GM03348 (cell line): Measurements from ENCODE around the gene CADM2.
"Not testable (repeated sequence)": the region's sequence is repeated elsewhere in the genome, so short reads cannot be mapped to it uniquely, and the experiment has no call there.

Experiments
- DNase-seq: peaks from one replicate; pipeline ENCODE4 v3.0.0; 2012; ENCODE audit warnings: low spot score

The CADM2 gene

GRCh38 chr3:85077018-85077417, 118.2 kb downstream of the CADM2 start:
- DNase-seq = no peak

DNA sequence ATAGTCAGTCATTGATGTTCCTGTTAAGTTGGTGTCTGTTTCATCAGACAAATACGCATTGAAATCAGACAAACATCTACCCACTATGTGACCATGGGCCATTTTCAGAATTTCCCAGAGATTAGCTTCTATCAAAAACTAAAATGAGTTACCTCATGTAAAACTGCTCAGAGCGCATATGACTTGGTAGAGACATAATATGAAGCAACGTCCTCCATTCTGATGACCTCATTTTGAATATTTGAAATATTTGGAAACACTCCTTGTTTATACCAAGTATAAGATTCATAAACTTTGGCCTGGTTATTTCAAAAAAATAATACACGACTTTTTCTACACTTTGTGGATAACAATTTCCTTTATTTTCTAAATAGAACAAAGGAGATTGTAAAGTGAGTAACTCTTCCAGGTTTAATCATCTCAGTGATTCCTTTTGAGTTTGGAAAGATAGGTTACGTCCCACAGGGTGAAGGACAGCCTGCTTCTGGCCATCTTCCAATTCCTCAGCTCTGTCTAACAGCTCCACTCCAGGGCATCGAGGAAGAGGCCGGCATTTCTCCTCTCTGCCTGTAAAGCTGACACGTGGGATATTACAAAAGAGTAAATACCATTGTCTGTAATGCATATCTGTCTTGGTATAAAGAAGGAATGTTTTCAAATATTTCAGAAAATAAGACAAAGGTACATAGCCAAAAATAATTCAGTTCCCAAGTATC, 122.6 kb downstream of the CADM2 start:
- DNase-seq = peak; percentile 1

GRCh38 chr3:85090495-85090894, 131.7 kb downstream of the CADM2 start:
- DNase-seq = no peak

- no peak for DNase-seq
Observed at GRCh38 chr3:85100316-85100715, 141.5 kb downstream of the CADM2 start.

- DNase-seq = no peak
Observed at GRCh38 chr3:85102781-85103180, 144.0 kb downstream of the CADM2 start.

- DNase-seq = no peak
Observed at GRCh38 chr3:85110393-85110792, 151.6 kb downstream of the CADM2 start.

GRCh38 chr3:85120879-85121278, 162.1 kb downstream of the CADM2 start:
- no peak for DNase-seq

GRCh38 chr3:85132864-85133263, 174.1 kb downstream of the CADM2 start:
- DNase-seq = not testable (repeated sequence)

DNA sequence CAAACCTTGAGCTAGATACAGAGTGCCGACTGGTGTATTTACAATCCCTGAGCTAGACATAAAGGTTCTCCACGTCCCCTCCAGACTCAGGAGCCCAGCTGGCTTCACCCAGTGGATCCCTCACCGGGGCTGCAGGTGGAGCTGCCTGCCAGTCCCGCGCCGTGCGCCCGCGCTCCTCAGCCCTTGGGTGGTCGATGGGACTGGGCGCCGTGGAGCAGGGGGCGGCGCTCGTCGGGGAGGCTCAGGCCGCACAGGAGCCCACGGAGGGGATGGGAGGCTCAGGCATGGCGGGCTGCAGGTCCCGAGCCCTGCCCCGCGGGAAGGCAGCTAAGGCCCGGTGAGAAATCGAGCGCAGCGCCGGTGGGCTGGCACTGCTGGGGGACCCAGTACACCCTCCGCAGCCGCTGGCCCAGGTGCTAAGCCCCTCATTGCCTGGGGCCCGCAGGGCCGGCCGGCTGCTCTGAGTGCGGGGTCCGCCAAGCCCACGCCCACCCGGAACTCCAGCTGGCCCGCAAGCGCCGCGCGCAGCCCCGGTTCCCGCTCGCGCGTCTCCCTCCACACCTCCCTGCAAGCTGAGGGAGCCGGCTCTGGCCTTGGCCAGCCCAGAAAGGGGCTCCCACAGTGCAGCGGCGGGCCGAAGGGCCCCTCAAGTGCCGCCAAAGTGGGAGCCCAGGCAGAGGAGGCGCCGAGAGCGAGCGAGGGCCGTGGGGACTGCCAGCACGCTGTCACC, 175.1 kb downstream of the CADM2 start:
- not testable (repeated sequence) for DNase-seq

GRCh38 chr3:85142626-85143025, 183.8 kb downstream of the CADM2 start:
- DNase-seq = no peak

DNA sequence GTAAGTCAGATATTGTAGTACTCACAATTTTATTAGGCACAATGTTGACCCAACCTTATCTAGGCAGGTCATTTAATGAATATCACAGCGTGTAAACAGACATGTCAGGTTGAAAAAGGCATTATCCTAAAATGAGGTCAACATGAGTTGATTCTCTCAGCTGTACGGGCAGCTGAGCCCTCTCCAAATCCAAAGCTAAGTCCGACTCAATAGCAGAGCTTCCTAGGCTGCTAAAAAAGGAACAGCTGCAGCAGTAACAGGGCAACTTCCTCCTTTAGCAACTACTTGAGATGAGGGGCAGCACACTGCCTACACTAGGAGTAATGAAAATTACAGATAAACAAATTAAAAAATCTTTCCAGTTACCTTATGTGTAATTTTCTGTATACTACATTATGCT, 189.2 kb downstream of the CADM2 start:
- DNase-seq = no peak

DNA sequence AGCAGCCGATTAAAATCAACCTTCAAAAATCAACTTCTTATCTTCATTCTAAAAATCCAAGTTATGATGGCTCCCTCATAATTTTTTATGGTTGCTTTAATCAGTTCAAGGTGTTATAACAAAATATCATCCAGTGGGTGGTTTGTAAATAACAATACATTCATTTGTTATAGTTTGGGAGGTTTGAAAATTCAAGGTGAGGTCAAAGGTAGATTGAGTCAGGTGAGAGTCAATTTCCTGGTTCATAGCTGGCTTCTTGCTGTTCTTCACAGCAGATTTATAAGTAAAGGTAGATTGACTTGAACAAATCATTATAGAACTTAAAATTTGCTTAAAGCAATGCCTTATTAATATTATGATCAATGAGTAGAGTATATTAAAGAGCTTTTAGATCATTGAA, 192.8 kb downstream of the CADM2 start:
- no peak for DNase-seq

DNA sequence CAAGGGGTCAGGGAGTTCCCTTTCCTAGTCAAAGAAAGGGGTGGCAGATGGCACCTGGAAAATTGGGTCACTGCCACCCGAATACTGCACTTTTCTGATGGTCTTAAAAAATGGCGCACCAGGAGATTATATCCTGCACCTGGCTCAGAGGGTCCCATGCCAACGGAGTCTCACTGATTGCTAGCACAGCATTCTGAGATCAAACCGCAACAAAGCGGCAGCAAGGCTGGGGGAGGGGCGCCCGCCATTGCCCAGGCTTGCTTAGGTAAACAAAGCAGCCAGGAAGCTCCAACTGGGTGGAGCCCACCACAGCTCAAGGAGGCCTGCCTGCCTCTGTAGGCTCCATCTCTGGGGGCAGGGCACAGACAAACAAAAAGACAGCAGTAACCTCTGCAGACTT, 194.5 kb downstream of the CADM2 start:
- DNase-seq = not testable (repeated sequence)

- no peak for DNase-seq
Observed at GRCh38 chr3:85159376-85159775, 200.6 kb downstream of the CADM2 start.

DNA sequence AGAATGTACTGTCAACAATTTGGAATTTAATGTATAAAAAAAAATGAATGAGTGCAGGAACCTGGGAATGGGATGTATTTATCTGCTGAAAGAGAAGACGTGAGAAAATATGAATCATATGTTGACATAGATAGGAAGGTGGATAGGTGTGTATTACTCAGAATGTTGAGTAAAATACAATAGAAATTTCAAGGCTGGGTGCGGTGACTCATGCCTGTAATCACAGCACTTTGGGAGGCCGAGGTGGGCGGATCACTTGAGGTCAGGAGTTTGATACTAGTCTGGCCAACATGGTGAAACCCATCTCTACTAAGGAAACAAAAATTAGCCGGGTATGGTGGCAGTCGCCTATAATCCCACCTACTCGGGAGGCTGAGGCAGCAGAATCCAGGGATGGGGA, 202.8 kb downstream of the CADM2 start:
- no peak for DNase-seq

- DNase-seq = no peak
Observed at GRCh38 chr3:85162905-85163304, 204.1 kb downstream of the CADM2 start.

DNA sequence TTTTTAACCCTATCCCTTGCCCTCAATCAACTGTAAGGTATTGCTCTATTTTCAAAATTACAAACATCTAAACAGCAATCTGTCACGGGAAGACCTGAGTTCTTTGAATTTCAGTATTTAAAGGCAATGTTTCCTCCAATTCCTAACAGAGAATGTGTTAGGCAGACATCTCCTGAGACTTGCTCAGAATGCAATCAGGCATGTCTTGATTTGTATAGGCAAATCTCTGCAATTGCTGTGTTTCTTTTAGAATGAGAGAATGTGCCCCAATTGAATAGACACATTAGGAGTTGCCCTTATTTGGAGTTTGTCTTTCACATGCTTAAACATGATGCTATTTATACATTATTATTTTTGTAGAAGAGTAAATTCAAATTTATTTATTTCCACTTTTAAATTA, 205.6 kb downstream of the CADM2 start:
- no peak for DNase-seq

- DNase-seq = no peak
Observed at GRCh38 chr3:85167576-85167975, 208.8 kb downstream of the CADM2 start.

GRCh38 chr3:85170646-85171045, 211.9 kb downstream of the CADM2 start:
- DNase-seq = no peak

DNA sequence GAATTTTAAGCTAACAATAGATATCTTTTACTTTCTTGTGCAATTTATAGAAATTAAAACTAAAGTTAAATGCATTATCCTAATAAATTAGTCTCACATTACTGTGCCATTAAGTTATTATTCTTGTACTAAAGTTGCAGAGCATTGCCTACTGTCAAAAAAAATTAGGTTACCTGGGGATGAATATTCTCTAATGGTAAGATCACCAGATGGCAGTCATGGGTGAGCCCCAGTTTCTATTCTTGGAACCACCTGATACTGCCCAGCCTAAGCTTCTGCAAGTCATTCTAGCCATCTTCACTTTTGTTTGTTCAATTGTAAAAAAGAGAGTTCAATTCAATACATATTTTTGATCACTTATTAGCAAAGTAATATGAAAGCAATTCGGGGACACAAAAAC, 213.2 kb downstream of the CADM2 start:
- DNase-seq = no peak

GRCh38 chr3:85176799-85177198, 218.0 kb downstream of the CADM2 start:
- no peak for DNase-seq

- no peak for DNase-seq
Observed at GRCh38 chr3:85182975-85183752, 224.4 kb downstream of the CADM2 start.

- no peak for DNase-seq
Observed at GRCh38 chr3:85185495-85185894, 226.7 kb downstream of the CADM2 start.
